Upper lobe of left lung (tissue), 6 donors: Measurements from ENCODE around the gene NR2F6. TPM values are rescaled to one million over a fixed set of nuclear protein-coding genes. Genes with fewer than 3 reads are reported as not detected.

ENCODE experiments used
- ATAC-seq, 2 donors: fragments of 200-7000 bp; cut with Tn5 transposase; one replicate each; pipeline ENCODE4 v1.9.1; 2022; ENCODE audit warnings: mild to moderate bottlenecking in 2 of 2, moderate library complexity in 2 of 2; ENCODE audit not compliant: low FRiP score in 2 of 2
- DNase-seq, 2 donors: peaks; one replicate each; pipeline ENCODE4 v3.0.0-alpha.2; 2019 to 2020
- H3K27ac ChIP-seq, 4 donors: fragments of 200-600 bp; sonication (generic); one replicate each; pipeline ENCODE4 v1.5.1; 2016 to 2019
- H3K27me3 ChIP-seq, 4 donors: fragments of 200-600 bp; sonication (generic); one replicate each; pipeline ENCODE4 v1.5.1; 2017 to 2019
- H3K36me3 ChIP-seq, 4 donors: fragments of 200-600 bp; sonication (generic); one replicate each; pipeline ENCODE4 v1.5.1; 2016 to 2019
- H3K4me1 ChIP-seq, 4 donors: fragments of 200-600 bp; sonication (generic); one replicate each; pipeline ENCODE4 v1.5.1; 2018 to 2019
- H3K4me3 ChIP-seq, 4 donors: fragments of 200-600 bp; sonication (generic); one replicate each; pipeline ENCODE4 v1.5.1; 2017 to 2019; ENCODE audit warnings: mild to moderate bottlenecking in 2 of 4, moderate library complexity in 1 of 4
- H3K9me3 ChIP-seq, 4 donors: fragments of 200-600 bp; sonication (generic); one replicate each; pipeline ENCODE4 v1.5.1; 2018 to 2019
- EP300 ChIP-seq, 4 donors: sonication (generic); formaldehyde crosslinking; IDR thresholded peaks; one replicate each; pipeline ENCODE4 v1.5.1; 2017; ENCODE audit warnings: antibody characterized with exemption in 4 of 4, control low read depth in 2 of 4
- POLR2A ChIP-seq, 4 donors: fragments of 450-650 bp; IDR thresholded peaks; one replicate each; pipeline ENCODE4 v1.5.1; 2016 to 2017; ENCODE audit warnings: antibody characterized with exemption in 4 of 4, mild to moderate bottlenecking in 2 of 4
- POLR2AphosphoS5 ChIP-seq, 2 donors: sonication (generic); formaldehyde crosslinking; IDR thresholded peaks; one replicate each; pipeline ENCODE4 v1.5.1; 2017; ENCODE audit warnings: antibody characterized with exemption in 2 of 2
- WGBS, 2 donors: methylation state at CpG; one replicate each; pipeline ENCODE4 v1.1.5; 2017 to 2018; 5-methylcytosine and 5-hydroxymethylcytosine counted together
- total RNA-seq, 6 donors: library from RNA; depleted of rRNA in 4 of 6; stranded (reverse); fragments of >200 nt in 4 of 6; gene quantifications; one replicate each; pipeline versions ENCODE4 v1.1.0 to v1.2.1, GENCODE V29; 2016 to 2021
- TF ChIP-seq, protein P1 (sequence below), 6 experiments: fragments of 450-650 bp in 4 of 6; fragments of 200-600 bp in 2 of 6; sonication (generic) in 2 of 6; IDR thresholded peaks; one replicate each; pipeline ENCODE4 v1.5.1; 2016 to 2019; ENCODE audit warnings: antibody characterized with exemption in 6 of 6
- donor health status: DM: no; HTN: no; CAD: no; lungs with moderate emphysema.
- donor health status: DM: no; HTN: yes; CAD: no; lungs with severe emphysema.

Gene NR2F6
- total RNA-seq, 6 donors from 2014 or later = 55.5 to 86.8 (median 63.1) TPM

DNA sequence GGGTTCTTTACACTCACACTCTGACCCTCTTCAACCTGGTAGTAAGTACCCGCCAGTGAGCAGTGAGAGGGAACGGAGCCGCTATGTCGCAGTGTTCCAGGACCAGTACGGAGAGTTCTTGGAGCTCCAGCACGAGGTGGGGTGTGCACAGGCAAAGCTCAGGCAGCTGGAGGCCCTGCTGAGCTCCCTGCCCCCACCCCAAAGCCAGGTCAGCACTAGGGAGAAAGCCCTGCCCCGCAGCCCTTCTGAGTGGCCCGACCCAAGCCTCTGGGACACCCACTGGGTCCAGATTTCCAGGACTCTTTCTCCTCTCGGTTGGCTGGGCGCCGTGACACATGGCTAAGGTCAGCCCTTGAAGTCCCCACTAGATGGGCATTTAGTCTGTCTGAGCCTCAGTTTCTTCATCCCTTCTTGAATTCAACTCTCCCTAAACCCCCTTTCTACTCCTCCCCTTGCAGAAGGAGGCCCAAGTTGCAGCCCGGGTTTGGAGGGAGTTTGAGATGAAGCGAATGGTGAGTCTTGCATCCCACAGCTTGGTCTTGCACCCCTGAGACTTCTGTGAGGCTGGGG lies 17.8 kb downstream of the NR2F6 start:
- H3K27ac ChIP-seq = no peak overlapping the region
- H3K4me1 ChIP-seq = peaks cover 9 to 22% (median 14%) of the 10 kb centered on the region in 4 donors
- no peaks in the 10 kb centered on the region for H3K9me3 ChIP-seq
- no peaks in the 10 kb centered on the region for H3K27me3 ChIP-seq
- no peak for DNase-seq
- H3K36me3 ChIP-seq = peaks cover 0 to 40% (median 24%) of the 10 kb centered on the region in 4 donors
- H3K4me3 ChIP-seq = no peak overlapping the region
- TF ChIP-seq EP300 (IDR thresholded peaks at IDR 0.05) = no peak
- no peak for TF ChIP-seq POLR2A (IDR thresholded peaks at IDR 0.05)
- no peak for TF ChIP-seq POLR2AphosphoS5 (IDR thresholded peaks at IDR 0.05)
- TF ChIP-seq, protein P1, sequence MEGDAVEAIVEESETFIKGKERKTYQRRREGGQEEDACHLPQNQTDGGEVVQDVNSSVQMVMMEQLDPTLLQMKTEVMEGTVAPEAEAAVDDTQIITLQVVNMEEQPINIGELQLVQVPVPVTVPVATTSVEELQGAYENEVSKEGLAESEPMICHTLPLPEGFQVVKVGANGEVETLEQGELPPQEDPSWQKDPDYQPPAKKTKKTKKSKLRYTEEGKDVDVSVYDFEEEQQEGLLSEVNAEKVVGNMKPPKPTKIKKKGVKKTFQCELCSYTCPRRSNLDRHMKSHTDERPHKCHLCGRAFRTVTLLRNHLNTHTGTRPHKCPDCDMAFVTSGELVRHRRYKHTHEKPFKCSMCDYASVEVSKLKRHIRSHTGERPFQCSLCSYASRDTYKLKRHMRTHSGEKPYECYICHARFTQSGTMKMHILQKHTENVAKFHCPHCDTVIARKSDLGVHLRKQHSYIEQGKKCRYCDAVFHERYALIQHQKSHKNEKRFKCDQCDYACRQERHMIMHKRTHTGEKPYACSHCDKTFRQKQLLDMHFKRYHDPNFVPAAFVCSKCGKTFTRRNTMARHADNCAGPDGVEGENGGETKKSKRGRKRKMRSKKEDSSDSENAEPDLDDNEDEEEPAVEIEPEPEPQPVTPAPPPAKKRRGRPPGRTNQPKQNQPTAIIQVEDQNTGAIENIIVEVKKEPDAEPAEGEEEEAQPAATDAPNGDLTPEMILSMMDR (IDR thresholded peaks at IDR 0.05) = no peak
- WGBS, 2 donors = 81 to 82% methylated on average over 13 of the region's 13 CpGs
- ATAC-seq = no peak

DNA sequence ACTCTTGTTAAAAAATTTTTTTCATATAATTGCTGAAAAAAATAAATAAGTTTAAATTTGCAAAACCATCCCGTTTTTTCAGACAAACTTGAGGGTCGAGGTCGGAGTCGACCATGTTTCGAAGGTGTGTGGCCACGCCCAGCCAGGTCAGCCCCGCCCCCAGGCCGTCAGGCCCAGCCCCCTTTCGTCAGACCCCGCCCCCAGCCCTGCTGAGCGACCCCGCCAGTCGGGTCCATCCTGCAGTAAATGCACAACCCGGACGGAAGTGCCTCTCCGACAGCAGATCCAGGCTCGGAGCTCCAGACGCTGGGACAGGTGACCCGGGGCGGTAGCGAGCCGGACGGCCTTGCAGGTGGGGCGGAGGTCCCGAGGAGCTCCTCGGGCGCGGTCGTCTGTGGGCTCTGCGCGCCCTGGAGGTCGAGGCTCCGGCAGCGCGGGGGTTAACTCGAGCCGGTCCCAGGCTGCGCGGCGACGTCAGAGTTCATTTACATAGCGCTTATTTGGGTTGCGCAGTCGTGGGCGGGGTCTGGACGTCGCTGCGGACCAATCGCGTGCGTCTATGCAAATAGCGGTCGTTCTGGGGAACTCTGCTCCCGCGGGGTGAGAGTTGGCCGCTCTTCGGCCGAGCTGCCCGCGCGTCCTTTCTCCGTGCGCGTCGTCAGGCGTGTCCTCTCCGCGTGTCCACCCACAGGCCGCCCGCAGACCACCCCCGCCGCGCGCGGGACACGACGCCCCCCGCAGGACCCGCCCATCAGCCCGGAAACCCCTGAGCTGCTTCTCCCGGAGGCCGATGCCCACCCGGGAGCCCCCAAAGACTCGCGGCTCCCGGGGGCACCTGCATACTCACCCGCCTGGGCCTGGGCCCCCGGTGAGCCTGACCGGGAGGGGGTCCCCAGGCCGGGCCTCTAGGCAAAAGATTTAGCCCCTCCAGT lies 19.5 kb downstream of the NR2F6 start, which contains the start of gene OCEL1:
TSS of gene OCEL1 (plus strand) at position 225 of the 932 bp plus-strand sequence. CDS start at position 247, 22 bp downstream.
- TF ChIP-seq POLR2AphosphoS5 (IDR thresholded peaks at IDR 0.05) (peak; percentile 76 to 81), POLR2A (IDR thresholded peaks at IDR 0.05) (peak in 3 of 4 donors; percentile 29 to 80 (median 45)), EP300 (IDR thresholded peaks at IDR 0.05) (peak in 1 of 4 donors; percentile 26)
- TF ChIP-seq, protein P1 (IDR thresholded peaks at IDR 0.05) = peak in 2 of 6 experiments; percentile 7 to 9
- ATAC-seq = peak; percentile 97 to 98
- WGBS, 2 donors = 1% methylated on average over 13 to 21 of the region's 90 CpGs
- Histone ChIP-seq H3K27me3 (no peaks in the 10 kb centered on the region), H3K36me3 (peaks cover 0 to 25% (median 10%) of the 10 kb centered on the region in 4 donors), H3K27ac (peak within 1 kb of the TSS; percentile 83 to 92 (median 88)), H3K9me3 (no peaks in the 10 kb centered on the region), H3K4me1 (peaks cover 9 to 22% (median 14%) of the 10 kb centered on the region in 4 donors), H3K4me3 (peak within 1 kb of the TSS; percentile 61 to 81 (median 77))
- DNase-seq = peak; percentile 98 to 99

DNA sequence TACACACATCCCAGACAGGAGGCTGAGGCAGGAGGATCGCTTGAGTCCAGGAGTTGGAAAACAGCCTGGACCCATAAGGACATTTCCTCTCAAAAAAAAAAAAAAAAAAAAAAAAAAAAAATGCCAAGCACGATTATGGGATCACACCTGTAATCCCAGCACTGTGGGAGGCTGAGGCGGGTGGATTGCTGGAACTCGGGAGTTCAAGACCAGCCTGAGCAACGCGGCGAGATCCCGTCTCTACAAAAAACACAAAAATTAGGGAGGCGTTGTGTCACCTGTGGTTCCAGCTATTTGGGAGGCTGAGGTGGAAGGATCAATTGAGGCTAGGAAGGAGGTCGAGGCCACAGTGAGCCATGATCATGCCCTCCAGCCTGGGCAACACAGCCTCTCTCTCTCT lies 20.7 kb downstream of the NR2F6 start:
- H3K4me1 ChIP-seq = peaks cover 9 to 22% (median 14%) of the 10 kb centered on the region in 4 donors
- no peak for ATAC-seq
- 87 to 96% methylated on average over 10 of the region's 10 CpGs for WGBS, 2 donors
- peak overlapping the region in 2 of 4 donors; percentile 79 to 81 for H3K4me3 ChIP-seq
- TF ChIP-seq POLR2A (IDR thresholded peaks at IDR 0.05) (no peak), EP300 (IDR thresholded peaks at IDR 0.05) (no peak), POLR2AphosphoS5 (IDR thresholded peaks at IDR 0.05) (no peak)
- TF ChIP-seq, protein P1 (IDR thresholded peaks at IDR 0.05) = no peak
- no peak overlapping the region for H3K27ac ChIP-seq
- DNase-seq = no peak
- no peaks in the 10 kb centered on the region for H3K9me3 ChIP-seq
- no peaks in the 10 kb centered on the region for H3K27me3 ChIP-seq
- H3K36me3 ChIP-seq = peaks cover 0 to 16% (median 5%) of the 10 kb centered on the region in 4 donors

DNA sequence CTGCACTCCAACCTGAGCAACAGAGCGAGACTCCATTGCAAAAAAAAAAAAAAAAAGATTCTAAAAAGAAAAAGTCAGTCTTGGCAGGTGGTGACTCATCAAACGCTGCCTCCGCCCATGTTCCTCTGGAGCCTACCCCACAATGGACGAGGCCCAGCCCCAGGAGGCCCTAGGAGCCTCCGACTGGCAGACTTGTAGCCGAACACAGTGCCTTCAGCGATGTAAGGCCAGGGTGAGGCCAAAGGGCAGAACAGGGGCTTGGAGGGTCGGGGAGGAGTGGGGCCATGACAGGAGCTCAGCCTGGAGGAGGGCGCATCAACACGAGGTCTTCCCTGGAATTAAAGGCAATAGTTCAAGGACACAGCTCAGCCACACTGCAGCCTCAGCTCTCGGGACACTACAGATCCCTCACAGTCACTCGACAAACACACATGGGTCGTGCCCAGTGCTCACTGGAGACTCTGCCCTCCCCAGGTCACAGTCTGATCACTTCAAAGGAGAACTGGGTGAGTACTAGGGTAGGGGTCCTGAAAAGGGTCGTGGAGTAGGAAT lies 25.4 kb downstream of the NR2F6 start:
- Histone ChIP-seq H3K4me3 (no peak overlapping the region), H3K9me3 (no peaks in the 10 kb centered on the region), H3K36me3 (peaks cover 5 to 26% (median 19%) of the 10 kb centered on the region in 4 donors), H3K27ac (no peak overlapping the region), H3K4me1 (peaks cover 7 to 11% (median 8%) of the 10 kb centered on the region in 4 donors), H3K27me3 (no peaks in the 10 kb centered on the region)
- ATAC-seq (peak in 1 of 2 donors; percentile 50), DNase-seq (no peak)
- TF ChIP-seq POLR2AphosphoS5 (IDR thresholded peaks at IDR 0.05) = no peak
- TF ChIP-seq EP300 (IDR thresholded peaks at IDR 0.05) = no peak
- TF ChIP-seq, protein P1 (IDR thresholded peaks at IDR 0.05) = no peak
- no peak for TF ChIP-seq POLR2A (IDR thresholded peaks at IDR 0.05)
- WGBS, 2 donors = 54 to 62% methylated on average over 9 to 14 of the region's 14 CpGs
